Measurements from ENCODE around the gene ANKRD33B.

DNA sequence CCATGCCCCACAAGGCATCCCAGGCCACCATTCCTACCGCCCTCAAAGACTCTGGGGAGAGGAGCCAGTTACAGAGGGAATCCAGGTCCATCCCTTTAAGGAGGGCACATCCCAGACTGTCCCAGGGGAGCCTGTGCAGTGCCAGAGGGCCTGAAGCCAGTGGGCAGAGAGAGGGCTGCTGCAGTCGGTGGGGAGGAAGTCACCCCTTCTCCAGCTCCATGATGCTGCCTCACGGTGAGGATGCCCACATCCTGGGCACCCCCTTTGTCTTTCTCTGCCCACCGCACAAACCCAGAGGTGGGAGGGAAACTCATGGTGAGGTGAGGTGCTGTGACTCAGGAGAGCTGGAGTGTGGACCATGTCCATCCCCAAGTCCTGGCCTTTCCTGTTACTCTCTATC is 26.2 kb upstream of the ANKRD33B start:
- TF ChIP-seq POLR2AphosphoS5 (IDR thresholded peaks at IDR 0.05; ENCODE audit: low read depth, low read length) (no peak), TAF1 (IDR thresholded peaks at IDR 0.05; ENCODE audit: borderline replicate concordance, low read depth, low read length) (no peak)
